AG09309 (cell line): ENCODE measurements around the gene KLK1.

Experiments used
- DNase-seq: peaks from one replicate; pipeline ENCODE4 v3.0.0-alpha.2; 2010; ENCODE audit warnings: low read depth
- H3K4me3 ChIP-seq: 2 replicates; pipeline ENCODE4 v1.5.1; 2011; ENCODE audit warnings: mild to moderate bottlenecking, low read depth, low read length, moderate library complexity; ENCODE audit not compliant: control insufficient read depth
- CTCF ChIP-seq: IDR thresholded peaks from 2 replicates; pipeline ENCODE4 v1.5.1; 2011; ENCODE audit warnings: mild to moderate bottlenecking, low read depth, low read length, inconsistent platforms; ENCODE audit not compliant: insufficient read depth, control insufficient read depth; ENCODE audit errors: missing control alignments

KLK1 gene

GRCh38 chr19:50794074-50794875 is 29.3 kb downstream of the KLK1 start:
- H3K4me3 ChIP-seq: no peak overlapping the region
- no peak for DNase-seq
- no peak for TF ChIP-seq CTCF

- no peak overlapping the region for H3K4me3 ChIP-seq
- TF ChIP-seq CTCF: no peak
- DNase-seq: no peak
Measured at GRCh38 chr19:50793558-50794065, 30.0 kb downstream of the KLK1 start.

- DNase-seq: no peak
- no peak for TF ChIP-seq CTCF
Measured at GRCh38 chr19:50792272-50793250, 31.0 kb downstream of the KLK1 start.

GRCh38 chr19:50791594-50792271 is 31.9 kb downstream of the KLK1 start:
- no peak overlapping the region for H3K4me3 ChIP-seq
- no peak for DNase-seq
- no peak for TF ChIP-seq CTCF

More at GRCh38 chr19:50792272-50793250, 31.0 kb downstream of the KLK1 start:
- H3K4me3 ChIP-seq: no peak overlapping the region

GRCh38 chr19:50790922-50791467 is 32.6 kb downstream of the KLK1 start:
- no peak for TF ChIP-seq CTCF
- no peak for DNase-seq
- H3K4me3 ChIP-seq: no peak overlapping the region

GRCh38 chr19:50790396-50790795 is 33.2 kb downstream of the KLK1 start, which contains the start of gene ACP4:
ACP4 (plus strand) TSS chr19:50790415; CDS start chr19:50790415, 0 bp downstream.
- no peak for TF ChIP-seq CTCF

More at GRCh38 chr19:50790396-50790795, 33.2 kb downstream of the KLK1 start, which contains the start of gene ACP4:
- no peak for DNase-seq
- H3K4me3 ChIP-seq: no peak within 1 kb of the TSS
